Activated CD8-positive, alpha-beta memory T cell treated with anti-CD3 and anti-CD28 coated beads, Interleukin-2, amount 50 U/mL, for 4 hours (primary cell): ENCODE results near the gene KRT4.

Experiments used
- DNase-seq: peaks from one replicate; pipeline ENCODE4 v3.0.0-alpha.2; 2020

Gene KRT4

GRCh38 chr12:52821826-52822660 is 8.1 kb upstream of the KRT4 start:
- DNase-seq, result no peak

- no peak for DNase-seq
Measured at GRCh38 chr12:52821071-52821730, 7.3 kb upstream of the KRT4 start.

GRCh38 chr12:52820521-52820920 is 6.6 kb upstream of the KRT4 start:
- DNase-seq, result no peak

- no peak for DNase-seq
Measured at GRCh38 chr12:52819731-52820510, 6.0 kb upstream of the KRT4 start.

GRCh38 chr12:52818887-52819420 is 5.0 kb upstream of the KRT4 start:
- DNase-seq, result no peak

GRCh38 chr12:52818388-52818787 is 4.5 kb upstream of the KRT4 start:
- no peak for DNase-seq

GRCh38 chr12:52817699-52818238 is 3.9 kb upstream of the KRT4 start:
- no peak for DNase-seq

- DNase-seq, result no peak
Measured at GRCh38 chr12:52817003-52817698, 3.2 kb upstream of the KRT4 start.

GRCh38 chr12:52815676-52816588 is 2.0 kb upstream of the KRT4 start:
- no peak for DNase-seq

GRCh38 chr12:52815161-52815560 is 1.2 kb upstream of the KRT4 start:
- no peak for DNase-seq

- DNase-seq, result no peak
Measured at GRCh38 chr12:52814710-52815155, 817 bp upstream of the KRT4 start.

- DNase-seq, result no peak
Measured at GRCh38 chr12:52813203-52813819, 605 bp downstream of the KRT4 start.

GRCh38 chr12:52812749-52813148 is 1.2 kb downstream of the KRT4 start:
- DNase-seq, result no peak

GRCh38 chr12:52812073-52812400 is 1.9 kb downstream of the KRT4 start:
- no peak for DNase-seq

- no peak for DNase-seq
Measured at GRCh38 chr12:52811191-52812072, 2.5 kb downstream of the KRT4 start.

GRCh38 chr12:52810554-52810953 is 3.4 kb downstream of the KRT4 start:
- DNase-seq, result no peak

- DNase-seq, result no peak
Measured at GRCh38 chr12:52809166-52809565, 4.8 kb downstream of the KRT4 start.

GRCh38 chr12:52808573-52809160 is 5.2 kb downstream of the KRT4 start:
- DNase-seq, result no peak
